Stimulated activated CD8-positive, alpha-beta memory T cell treated with anti-CD3 and anti-CD28 coated beads, Interleukin-7, amount 100 ng/mL, for 1 hour (primary cell): ENCODE measurements around the gene FGF7.
"Not testable (repeated sequence)": the region's sequence is repeated elsewhere in the genome, so short reads cannot be mapped to it uniquely, and the experiment has no call there.

Source experiments
- DNase-seq, 2 donors: peaks; one replicate each; pipeline ENCODE4 v3.0.0-alpha.2; 2020; ENCODE audit warnings: low read depth in 2 of 2

FGF7 gene, protein sequence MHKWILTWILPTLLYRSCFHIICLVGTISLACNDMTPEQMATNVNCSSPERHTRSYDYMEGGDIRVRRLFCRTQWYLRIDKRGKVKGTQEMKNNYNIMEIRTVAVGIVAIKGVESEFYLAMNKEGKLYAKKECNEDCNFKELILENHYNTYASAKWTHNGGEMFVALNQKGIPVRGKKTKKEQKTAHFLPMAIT

GRCh38 chr15:49423021-49423420 lies at the start of gene FGF7:
TSS of gene FGF7 (plus strand) at chr15:49423242. CDS start at chr15:49424298, 1,056 bp downstream.
- no peak for DNase-seq

DNA sequence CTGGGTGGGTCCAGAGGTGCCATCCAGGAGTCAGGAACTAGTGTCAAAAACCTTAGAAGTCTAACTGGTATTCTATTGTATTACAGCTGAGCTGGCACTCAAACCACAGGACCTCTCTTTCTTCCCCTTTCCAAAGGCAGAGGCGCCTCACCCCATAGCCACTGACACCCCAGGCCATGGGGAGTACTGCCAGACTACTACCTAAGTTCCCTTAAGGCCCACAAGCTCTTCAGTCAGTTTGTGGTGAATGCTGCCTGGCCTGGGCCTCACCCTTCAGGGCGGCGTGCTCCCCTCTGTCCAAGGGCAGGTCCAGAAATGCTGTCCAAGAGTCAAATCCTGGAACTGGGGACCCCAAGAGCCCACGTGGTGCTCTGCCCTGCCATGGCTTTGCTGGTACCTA lies 43.0 kb upstream of the FGF7 start:
- no peak for DNase-seq

GRCh38 chr15:49380912-49381311 lies 42.1 kb upstream of the FGF7 start:
- DNase-seq, result no peak

GRCh38 chr15:49382394-49382793 lies 40.6 kb upstream of the FGF7 start:
- DNase-seq, result no peak

GRCh38 chr15:49383266-49383665 lies 39.8 kb upstream of the FGF7 start:
- no peak for DNase-seq

DNA sequence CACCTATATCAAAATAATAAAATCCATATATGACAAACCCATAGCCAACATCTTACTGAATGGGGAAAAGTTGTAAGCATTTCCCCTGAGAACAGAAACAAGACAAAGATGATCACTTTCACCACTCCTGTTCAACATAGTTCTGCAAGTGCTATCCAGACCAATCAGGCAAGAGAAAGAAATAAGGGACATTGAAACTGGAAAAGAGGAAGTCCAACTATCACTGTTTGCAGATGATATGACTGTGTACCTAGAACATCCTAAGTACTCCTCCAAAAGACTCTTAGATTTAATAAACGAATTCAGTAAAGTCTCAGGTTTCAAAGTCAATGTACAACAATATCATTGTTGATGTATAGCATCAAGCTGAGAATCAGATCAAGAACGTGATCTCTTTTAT lies 35.6 kb upstream of the FGF7 start:
- no peak for DNase-seq

- DNase-seq, result not testable (repeated sequence)
Observed at GRCh38 chr15:49402515-49403296, 20.3 kb upstream of the FGF7 start.

DNA sequence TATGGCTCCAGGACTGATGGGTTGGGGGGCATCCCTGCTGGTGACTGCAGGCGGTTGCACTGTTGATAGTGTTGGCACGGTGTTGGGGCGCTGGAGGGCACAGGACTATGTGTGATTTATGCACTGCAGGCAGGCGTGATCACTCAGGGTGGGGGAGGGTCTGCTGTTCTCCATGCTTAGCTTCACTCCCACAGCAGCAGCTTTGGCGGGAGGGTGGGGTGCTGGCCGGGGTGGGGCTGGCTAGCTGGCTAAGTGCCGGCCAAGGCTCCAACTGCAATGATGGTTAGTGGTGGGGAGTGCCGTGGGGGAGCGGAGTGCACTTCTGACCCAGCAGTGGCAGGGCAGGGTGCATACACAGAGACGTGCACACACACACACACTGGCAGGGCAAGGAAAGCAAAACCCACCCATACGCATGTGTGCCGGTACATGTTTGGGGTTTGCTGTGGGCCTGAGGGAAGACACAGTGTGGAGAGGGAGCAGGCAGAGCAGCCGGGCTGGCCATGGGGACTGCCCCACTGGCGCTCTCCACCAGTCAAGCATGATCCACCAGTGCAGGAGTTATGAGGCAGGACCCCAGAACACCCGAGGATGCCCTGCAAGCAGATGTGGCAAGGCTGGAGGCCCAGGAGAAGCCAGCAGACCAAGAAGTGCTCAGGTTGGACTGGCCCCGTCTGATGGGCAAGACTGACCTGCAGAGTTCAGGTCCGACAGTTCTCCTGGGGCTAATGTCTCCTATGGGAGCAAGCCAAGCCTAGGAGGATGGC lies 16.5 kb upstream of the FGF7 start:
- no peak for DNase-seq

GRCh38 chr15:49410641-49411040 lies 12.4 kb upstream of the FGF7 start:
- no peak for DNase-seq

GRCh38 chr15:49412797-49413196 lies 10.2 kb upstream of the FGF7 start:
- no peak for DNase-seq

DNA sequence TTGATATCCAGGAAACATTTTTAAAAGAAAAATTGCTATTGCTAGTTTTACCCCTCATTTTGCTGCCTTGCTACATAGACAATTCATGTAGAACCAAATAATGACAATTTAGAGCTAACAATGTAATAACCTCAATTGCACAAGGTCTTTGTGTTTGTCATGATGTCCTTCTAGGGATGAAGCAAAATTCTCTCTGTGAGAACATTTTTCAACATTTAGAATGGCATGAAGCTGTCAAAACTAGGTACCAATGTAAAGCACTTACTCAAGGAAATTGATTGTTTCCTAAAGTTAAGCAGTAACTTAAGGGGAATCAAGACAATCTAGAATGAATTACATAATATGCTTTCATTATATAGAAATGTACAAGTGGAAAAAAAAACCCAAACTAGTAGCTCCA lies 7.9 kb upstream of the FGF7 start:
- DNase-seq, result no peak

GRCh38 chr15:49415638-49416037 lies 7.4 kb upstream of the FGF7 start:
- no peak for DNase-seq

- DNase-seq, result no peak
Observed at GRCh38 chr15:49418811-49419210, 4.2 kb upstream of the FGF7 start.

- no peak for DNase-seq
Observed at GRCh38 chr15:49421991-49422390, 1.1 kb upstream of the FGF7 start.

DNA sequence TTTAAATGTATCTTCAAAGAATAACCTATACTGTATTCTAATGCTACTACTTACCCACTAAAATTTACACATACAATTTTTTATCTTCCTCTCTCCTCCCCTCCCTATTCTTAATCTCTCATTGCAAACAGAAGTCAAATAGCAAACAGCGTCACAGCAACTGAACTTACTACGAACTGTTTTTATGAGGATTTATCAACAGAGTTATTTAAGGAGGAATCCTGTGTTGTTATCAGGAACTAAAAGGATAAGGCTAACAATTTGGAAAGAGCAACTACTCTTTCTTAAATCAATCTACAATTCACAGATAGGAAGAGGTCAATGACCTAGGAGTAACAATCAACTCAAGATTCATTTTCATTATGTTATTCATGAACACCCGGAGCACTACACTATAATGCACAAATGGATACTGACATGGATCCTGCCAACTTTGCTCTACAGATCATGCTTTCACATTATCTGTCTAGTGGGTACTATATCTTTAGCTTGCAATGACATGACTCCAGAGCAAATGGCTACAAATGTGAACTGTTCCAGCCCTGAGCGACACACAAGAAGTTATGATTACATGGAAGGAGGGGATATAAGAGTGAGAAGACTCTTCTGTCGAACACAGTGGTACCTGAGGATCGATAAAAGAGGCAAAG lies 984 bp downstream of the FGF7 start:
- DNase-seq, result no peak

GRCh38 chr15:49424954-49425353 lies 1.9 kb downstream of the FGF7 start:
- DNase-seq, result no peak

DNA sequence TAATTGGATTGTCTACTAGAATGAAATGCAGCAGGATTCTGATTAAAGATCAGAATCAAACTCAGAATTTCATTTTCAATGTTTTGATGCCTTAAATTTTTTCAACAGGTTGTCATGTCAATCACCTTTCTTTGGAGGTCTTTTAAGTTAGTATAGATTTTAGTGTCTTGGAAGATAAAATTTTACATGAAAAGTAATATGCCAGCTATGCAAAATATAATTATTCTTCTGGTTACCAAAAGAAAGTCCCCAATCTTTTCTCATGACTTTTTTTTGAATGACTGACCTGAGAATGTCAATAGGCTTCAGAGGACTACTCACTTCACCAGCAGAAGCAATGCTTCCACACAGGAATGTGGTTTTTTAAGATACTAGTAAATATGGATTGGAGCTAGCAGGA lies 4.3 kb downstream of the FGF7 start:
- no peak for DNase-seq

DNA sequence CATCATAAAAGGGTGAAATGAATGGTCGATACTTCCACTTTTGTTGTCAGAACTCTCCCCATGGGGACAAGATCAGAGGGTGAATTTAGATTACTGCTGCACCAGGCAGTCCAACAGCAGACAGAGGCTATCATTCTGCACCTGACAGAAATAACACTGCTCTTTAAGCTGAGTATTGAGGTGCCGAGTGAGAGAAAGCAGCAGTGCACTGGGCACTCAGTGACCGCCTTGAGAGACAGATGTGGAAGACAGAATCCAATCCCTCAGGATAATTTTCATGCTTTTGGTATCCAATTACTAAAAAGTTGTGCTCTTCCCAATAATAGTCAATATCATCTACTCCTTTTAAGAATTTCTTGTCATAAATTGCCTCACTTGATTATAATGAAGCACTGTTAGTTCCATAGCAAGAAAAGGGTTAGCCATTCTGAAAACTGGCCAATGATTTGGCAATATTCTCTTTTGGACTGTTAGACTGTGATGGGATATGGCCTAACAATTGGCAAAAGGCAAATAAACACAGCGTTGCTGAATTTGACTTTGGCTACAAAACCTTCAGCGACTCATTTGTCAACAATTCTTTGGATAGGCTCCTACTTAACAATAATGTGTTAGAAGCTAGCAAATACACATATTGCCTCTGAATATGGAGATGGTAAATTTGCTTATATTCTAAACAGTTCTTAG lies 5.5 kb downstream of the FGF7 start:
- no peak for DNase-seq

DNA sequence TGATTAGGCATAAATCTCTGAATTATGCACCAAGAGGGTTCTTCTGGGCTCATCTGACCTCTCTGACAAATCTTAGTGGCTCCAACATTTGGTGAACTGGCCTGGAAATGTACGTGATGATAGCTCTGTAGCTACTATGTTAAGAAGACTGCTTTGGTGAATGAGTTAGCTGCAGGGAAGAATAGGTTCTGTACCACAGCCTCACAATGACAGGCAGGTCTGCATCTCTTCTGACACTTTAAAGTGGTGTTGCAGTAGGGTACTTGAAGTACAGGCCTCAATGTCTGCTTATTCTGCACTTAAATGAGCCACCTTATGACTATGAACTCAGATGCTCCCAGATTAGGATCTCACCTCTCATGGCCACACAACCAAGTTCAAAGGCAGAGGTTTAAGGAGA lies 7.0 kb downstream of the FGF7 start:
- DNase-seq, result no peak

DNA sequence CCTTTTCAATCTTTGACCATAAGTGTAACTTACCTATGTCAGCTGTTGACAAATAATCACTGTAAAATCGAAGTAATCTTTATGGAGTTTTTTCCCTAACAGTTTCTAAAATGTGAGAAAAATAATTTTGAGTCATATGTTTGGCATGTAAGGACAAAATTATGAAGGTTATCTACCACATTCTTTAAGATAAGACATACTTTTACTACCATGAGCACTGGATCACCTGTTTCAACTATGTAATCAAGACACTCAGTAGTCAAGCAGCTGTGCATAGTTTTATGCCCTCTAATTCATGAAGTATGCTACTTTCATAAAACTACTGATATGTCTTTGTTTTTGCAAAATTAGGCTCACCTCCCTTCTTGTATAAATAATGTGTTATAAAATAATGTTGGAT lies 12.1 kb downstream of the FGF7 start:
- no peak for DNase-seq

DNA sequence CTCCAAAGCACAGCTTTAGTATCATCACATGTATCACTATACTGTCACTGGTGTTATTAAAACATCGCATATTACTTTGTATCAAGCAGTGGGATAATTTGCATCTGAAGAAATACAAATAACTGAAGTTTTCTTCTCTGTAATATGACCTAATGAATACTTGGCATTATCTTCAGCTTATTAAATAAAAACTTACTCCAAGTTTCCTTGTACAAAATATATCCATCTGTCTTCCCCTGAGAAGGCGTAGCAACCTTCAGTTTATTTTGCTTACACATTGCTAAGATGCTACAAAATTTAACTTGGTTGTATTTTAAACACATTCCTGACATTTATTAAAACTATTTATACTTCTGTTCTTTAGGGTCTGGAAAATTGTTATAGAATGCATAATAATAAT lies 13.7 kb downstream of the FGF7 start:
- DNase-seq, result no peak
